Transverse colon (tissue), 4 donors: ENCODE results near the gene C6orf163. TPM values are rescaled to one million over a fixed set of nuclear protein-coding genes. Genes with fewer than 3 reads are reported as not detected.

Source experiments
- DNase-seq: peaks from one replicate; pipeline ENCODE4 v3.0.0-alpha.2; 2019
- H3K27ac ChIP-seq, 4 donors: fragments of 200-600 bp; sonication (generic); 2 replicates each; pipeline ENCODE4 v1.5.1; 2016 to 2018; ENCODE audit warnings: inconsistent platforms in 4 of 4
- H3K27me3 ChIP-seq: fragments of 200-600 bp; sonication (generic); 2 replicates; pipeline ENCODE4 v1.5.1; 2017; ENCODE audit warnings: inconsistent platforms
- H3K36me3 ChIP-seq, 4 donors: fragments of 200-600 bp; sonication (generic); 2 replicates each; pipeline ENCODE4 v1.5.1; 2017 to 2019; ENCODE audit warnings: inconsistent platforms in 4 of 4
- H3K4me1 ChIP-seq, 4 donors: fragments of 200-600 bp; sonication (generic); 2 replicates each; pipeline ENCODE4 v1.5.1; 2017 to 2020; ENCODE audit warnings: inconsistent platforms in 4 of 4
- H3K4me3 ChIP-seq, 4 donors: fragments of 200-600 bp; sonication (generic); 1 replicate in 1 of 4; 2 replicates in 3 of 4; pipeline versions ENCODE4 v1.5.1 to v1.6.1; 2017 to 2019; ENCODE audit warnings: inconsistent platforms in 4 of 4
- H3K9me3 ChIP-seq, 2 donors: fragments of 200-600 bp; sonication (generic); 2 replicates each; pipeline ENCODE4 v1.5.1; 2017 to 2019; ENCODE audit warnings: inconsistent platforms in 2 of 2
- EP300 ChIP-seq: sonication (generic); formaldehyde crosslinking; IDR thresholded peaks from one replicate; pipeline ENCODE4 v1.6.1; 2017; ENCODE audit warnings: antibody characterized with exemption, low read depth
- POLR2A ChIP-seq: fragments of 450-650 bp; IDR thresholded peaks from one replicate; pipeline ENCODE4 v1.6.1; 2016; ENCODE audit warnings: antibody characterized with exemption, mild to moderate bottlenecking, moderate library complexity
- POLR2AphosphoS5 ChIP-seq, 3 donors: sonication (generic); formaldehyde crosslinking; IDR thresholded peaks; one replicate each; pipeline ENCODE4 v1.6.1; 2016; ENCODE audit warnings: antibody characterized with exemption in 3 of 3
- WGBS, 2 donors: methylation state at CpG; one replicate each; pipeline ENCODE4 v1.1.5; 2018; ENCODE audit warnings: low coverage in 1 of 2; 5-methylcytosine and 5-hydroxymethylcytosine counted together
- in situ Hi-C, 4 donors: fragments of 200-750 bp; cut with MboI; loops; one replicate each; pipeline versions ENCODE4 v1.15.0 to v1.15.1; 2017; ENCODE audit warnings: low sequenced_read_pairs in 3 of 4, low pct_ligation_motif_present in 1 of 4, low pct_unique_long_range_greater_than_20kb in 1 of 4
- intact Hi-C: fragments of 100-400 bp; cut with DNase I; formaldehyde crosslinking; loops from one replicate; pipeline ENCODE4 v1.15.1; 2023; ENCODE audit warnings: low total_unique reads
- total RNA-seq, 4 donors: library from RNA; depleted of rRNA; stranded (reverse); fragments of >200 nt; gene quantifications; one replicate each; pipeline ENCODE4 v1.1.0, GENCODE V29; 2016
- TF ChIP-seq, protein P1 (sequence below), 5 experiments: fragments of 200-600 bp in 3 of 5; fragments of 450-650 bp in 2 of 5; sonication (generic) in 3 of 5; IDR thresholded peaks; 1 replicate in 2 of 5; 2 replicates in 3 of 5; pipeline ENCODE4 v1.5.1; 2016 to 2017; ENCODE audit warnings: antibody characterized with exemption in 5 of 5, inconsistent platforms in 3 of 5, mild to moderate bottlenecking in 2 of 5, moderate library complexity in 1 of 5

Gene C6orf163
- total RNA-seq, 4 donors from 2014 or later, result 3.0 to 14.4 (median 6.6) TPM

- Histone ChIP-seq H3K36me3 (no peaks in the 10 kb centered on the region), H3K27ac (no peak overlapping the region), H3K27me3 (no peaks in the 10 kb centered on the region), H3K9me3 (no peaks in the 10 kb centered on the region), H3K4me3 (no peak overlapping the region), H3K4me1 (no peaks in the 10 kb centered on the region)
- 79 to 100% methylated on average over 1 to 3 of the region's 3 CpGs for WGBS, 2 donors
- in situ Hi-C loops, result no loop called here
- intact Hi-C loops, result no loop called here
- no peak for DNase-seq
- no peak for TF ChIP-seq POLR2A
Measured at GRCh38 chr6:87366899-87367298, 22.3 kb downstream of the C6orf163 start.

GRCh38 chr6:87373377-87373776 is 28.8 kb downstream of the C6orf163 start:
- DNase-seq, result no peak
- in situ Hi-C loops (no loop called here), intact Hi-C loops (no loop called here)
- no peak overlapping the region for H3K4me3 ChIP-seq
- no peaks in the 10 kb centered on the region for H3K4me1 ChIP-seq
- no peaks in the 10 kb centered on the region for H3K27me3 ChIP-seq
- H3K9me3 ChIP-seq, result peaks cover 0 to 4% of the 10 kb centered on the region in 2 donors
- no peak overlapping the region for H3K27ac ChIP-seq
- TF ChIP-seq POLR2A (no peak), EP300 (no peak)
- H3K36me3 ChIP-seq, result no peaks in the 10 kb centered on the region
- WGBS, 2 donors, result 90 to 93% methylated on average over 2 of the region's 2 CpGs

GRCh38 chr6:87375315-87375714 is 30.7 kb downstream of the C6orf163 start:
- DNase-seq, result no peak
- no peaks in the 10 kb centered on the region for H3K4me1 ChIP-seq
- H3K4me3 ChIP-seq, result no peak overlapping the region
- no peak overlapping the region for H3K27ac ChIP-seq
- no peaks in the 10 kb centered on the region for H3K27me3 ChIP-seq
- TF ChIP-seq POLR2A (no peak), EP300 (no peak), POLR2AphosphoS5 (IDR thresholded peaks at IDR 0.05) (no peak)
- TF ChIP-seq, protein P1, sequence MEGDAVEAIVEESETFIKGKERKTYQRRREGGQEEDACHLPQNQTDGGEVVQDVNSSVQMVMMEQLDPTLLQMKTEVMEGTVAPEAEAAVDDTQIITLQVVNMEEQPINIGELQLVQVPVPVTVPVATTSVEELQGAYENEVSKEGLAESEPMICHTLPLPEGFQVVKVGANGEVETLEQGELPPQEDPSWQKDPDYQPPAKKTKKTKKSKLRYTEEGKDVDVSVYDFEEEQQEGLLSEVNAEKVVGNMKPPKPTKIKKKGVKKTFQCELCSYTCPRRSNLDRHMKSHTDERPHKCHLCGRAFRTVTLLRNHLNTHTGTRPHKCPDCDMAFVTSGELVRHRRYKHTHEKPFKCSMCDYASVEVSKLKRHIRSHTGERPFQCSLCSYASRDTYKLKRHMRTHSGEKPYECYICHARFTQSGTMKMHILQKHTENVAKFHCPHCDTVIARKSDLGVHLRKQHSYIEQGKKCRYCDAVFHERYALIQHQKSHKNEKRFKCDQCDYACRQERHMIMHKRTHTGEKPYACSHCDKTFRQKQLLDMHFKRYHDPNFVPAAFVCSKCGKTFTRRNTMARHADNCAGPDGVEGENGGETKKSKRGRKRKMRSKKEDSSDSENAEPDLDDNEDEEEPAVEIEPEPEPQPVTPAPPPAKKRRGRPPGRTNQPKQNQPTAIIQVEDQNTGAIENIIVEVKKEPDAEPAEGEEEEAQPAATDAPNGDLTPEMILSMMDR (IDR thresholded peaks at IDR 0.05), result no peak
- WGBS, 2 donors, result 92 to 94% methylated on average over 2 of the region's 2 CpGs
- intact Hi-C loops (no loop called here), in situ Hi-C loops (no loop called here)
- no peaks in the 10 kb centered on the region for H3K36me3 ChIP-seq
- peaks cover 0 to 4% of the 10 kb centered on the region in 2 donors for H3K9me3 ChIP-seq

- in situ Hi-C loops (no loop called here), intact Hi-C loops (no loop called here)
- no peak for DNase-seq
- H3K36me3 ChIP-seq, result no peaks in the 10 kb centered on the region
- TF ChIP-seq EP300 (no peak), POLR2A (no peak), POLR2AphosphoS5 (IDR thresholded peaks at IDR 0.05) (no peak)
- TF ChIP-seq, protein P1 (IDR thresholded peaks at IDR 0.05), result no peak
- no peaks in the 10 kb centered on the region for H3K4me1 ChIP-seq
- H3K4me3 ChIP-seq, result no peak overlapping the region
- peaks cover 0 to 4% of the 10 kb centered on the region in 2 donors for H3K9me3 ChIP-seq
- no peaks in the 10 kb centered on the region for H3K27me3 ChIP-seq
- H3K27ac ChIP-seq, result no peak overlapping the region
- WGBS, 2 donors, result 89 to 92% methylated on average over 2 of the region's 2 CpGs
Measured at GRCh38 chr6:87376643-87377042, 32.0 kb downstream of the C6orf163 start.

- TF ChIP-seq POLR2A (no peak), POLR2AphosphoS5 (IDR thresholded peaks at IDR 0.05) (no peak), EP300 (no peak)
- TF ChIP-seq, protein P1 (IDR thresholded peaks at IDR 0.05), result no peak
- Histone ChIP-seq H3K4me1 (no peaks in the 10 kb centered on the region), H3K9me3 (no peaks in the 10 kb centered on the region), H3K36me3 (no peaks in the 10 kb centered on the region), H3K4me3 (no peak overlapping the region), H3K27ac (no peak overlapping the region), H3K27me3 (no peaks in the 10 kb centered on the region)
- intact Hi-C loops (no loop called here), in situ Hi-C loops (no loop called here)
- 85 to 90% methylated on average over 3 to 4 of the region's 4 CpGs for WGBS, 2 donors
- no peak for DNase-seq
Measured at GRCh38 chr6:87378947-87379346, 34.3 kb downstream of the C6orf163 start.
